Keratinocyte (primary cell): ENCODE results near the gene SLC25A21. TPM values are rescaled to one million over a fixed set of nuclear protein-coding genes. Genes with fewer than 3 reads are reported as not detected.

Experiments
- DNase-seq: peaks from one replicate; pipeline ENCODE4 v3.0.0-alpha.2; 2011; ENCODE audit warnings: low read depth, missing footprints, low spot score
- FAIRE-seq: peaks from 2 replicates; lab custom pipeline; 2011; peaks lifted over from hg19 to GRCh38; lab: Jason Lieb, UNC
- H2AFZ ChIP-seq: 2 replicates; pipeline ENCODE4 v1.6.0; 2012; ENCODE audit warnings: low read length, control low read depth, inconsistent platforms; ENCODE audit not compliant: control insufficient read depth
- H3K27ac ChIP-seq: 2 replicates; pipeline ENCODE4 v1.5.1; 2011; ENCODE audit warnings: low read length; ENCODE audit not compliant: control insufficient read depth, insufficient read depth
- H3K27me3 ChIP-seq: 3 replicates; pipeline ENCODE4 v1.6.0; 2011; ENCODE audit warnings: low read length; ENCODE audit not compliant: control insufficient read depth, insufficient read depth; ENCODE audit errors: extremely low read depth
- H3K36me3 ChIP-seq, 2 experiments: 2 replicates in 1 of 2; 3 replicates in 1 of 2; pipeline ENCODE4 v1.5.1; 2011; ENCODE audit warnings: low read length in 2 of 2, mild to moderate bottlenecking in 1 of 2; ENCODE audit not compliant: control insufficient read depth in 2 of 2, insufficient read depth in 2 of 2; ENCODE audit errors: extremely low read depth in 1 of 2
- H3K4me1 ChIP-seq: 3 replicates; pipeline ENCODE4 v1.5.1; 2011; ENCODE audit warnings: low read length; ENCODE audit not compliant: control insufficient read depth, insufficient read depth; ENCODE audit errors: extremely low read depth
- H3K4me2 ChIP-seq: 3 replicates; pipeline ENCODE4 v1.6.0; 2011; ENCODE audit warnings: low read depth, low read length; ENCODE audit not compliant: control insufficient read depth, insufficient read depth; ENCODE audit errors: extremely low read depth
- H3K4me3 ChIP-seq, 3 experiments: fragments of 200-600 bp in 1 of 3; sonication (generic) in 1 of 3; 2 replicates in 2 of 3; 3 replicates in 1 of 3; pipeline ENCODE4 v1.5.1; 2011 to 2016; ENCODE audit warnings: low read length in 3 of 3, mild to moderate bottlenecking in 3 of 3, control low read depth in 2 of 3, inconsistent platforms in 1 of 3, low read depth in 1 of 3, mixed read lengths in 1 of 3, mixed run types in 1 of 3, moderate library complexity in 1 of 3; ENCODE audit not compliant: control insufficient read depth in 2 of 3, insufficient read depth in 2 of 3; ENCODE audit errors: extremely low read depth in 1 of 3
- H3K79me2 ChIP-seq: 2 replicates; pipeline ENCODE4 v1.6.0; 2012; ENCODE audit warnings: low read length; ENCODE audit not compliant: control insufficient read depth, insufficient read depth
- H3K9ac ChIP-seq: 3 replicates; pipeline ENCODE4 v1.6.0; 2011; ENCODE audit warnings: low read length; ENCODE audit not compliant: control insufficient read depth, insufficient read depth; ENCODE audit errors: extremely low read depth
- H3K9me1 ChIP-seq: 3 replicates; pipeline ENCODE4 v1.6.0; 2011; ENCODE audit warnings: low read length; ENCODE audit not compliant: control insufficient read depth, insufficient read depth; ENCODE audit errors: extremely low read depth
- H3K9me3 ChIP-seq: 2 replicates; pipeline ENCODE4 v1.5.1; 2012; ENCODE audit warnings: low read depth, low read length; ENCODE audit not compliant: control insufficient read depth
- H4K20me1 ChIP-seq: 3 replicates; pipeline ENCODE4 v1.6.0; 2011; ENCODE audit warnings: low read length; ENCODE audit not compliant: control insufficient read depth, insufficient read depth; ENCODE audit errors: extremely low read depth
- CTCF ChIP-seq, 3 experiments: IDR thresholded peaks in 1 of 3; conservative IDR thresholded peaks in 1 of 3; optimal IDR thresholded peaks in 1 of 3; 2 replicates in 2 of 3; 3 replicates in 1 of 3; pipeline versions ENCODE3 to v1.5.1; 2011; ENCODE audit warnings: low read length in 3 of 3, mild to moderate bottlenecking in 3 of 3, moderate library complexity in 2 of 3, control low read depth in 1 of 3, inconsistent platforms in 1 of 3; ENCODE audit not compliant: insufficient read depth in 2 of 3; ENCODE audit errors: extremely low read depth in 1 of 3
- EZH2 ChIP-seq: IDR thresholded peaks from one replicate; pipeline ENCODE4 v1.6.1; 2012; ENCODE audit warnings: inconsistent platforms, mild to moderate bottlenecking, low read length, moderate library complexity
- dilution Hi-C: fragments of 300-500 bp; cut with MboI; formaldehyde crosslinking; loops from one replicate; pipeline ENCODE4 v1.7.0; 2020; ENCODE audit warnings: low sequenced_read_pairs; ENCODE audit not compliant: extremely low pct_ligation_motif_present
- polyA plus RNA-seq, 5 experiments: library from polyadenylated mRNA; depleted of rRNA in 3 of 5; stranded (reverse) in 3 of 5; stranded (forward) in 1 of 5; unstranded in 1 of 5; fragments of >200 nt; gene quantifications; 1 replicate in 1 of 5; 2 replicates in 3 of 5; 3 replicates in 1 of 5; pipeline versions ENCODE4 v1.2.1 to v1.2.3, GENCODE V29; 2011 to 2012; ENCODE audit warnings: missing spikeins in 2 of 5, low read depth in 1 of 5, low replicate concordance in 1 of 5

SLC25A21 gene
- polyA plus RNA-seq, 1 donor (not counting 4 experiments of a cell fraction or from before 2014, with no cell fraction given), result 0.66 TPM

- H3K36me3 ChIP-seq, result no peaks in the 10 kb centered on the region
- no peak overlapping the region for H3K27ac ChIP-seq
- no peaks in the 10 kb centered on the region for H4K20me1 ChIP-seq
- H3K9me3 ChIP-seq, result no peaks in the 10 kb centered on the region
- no peaks in the 10 kb centered on the region for H3K79me2 ChIP-seq
- no peak overlapping the region for H3K4me3 ChIP-seq
- no peaks in the 10 kb centered on the region for H3K27me3 ChIP-seq
- H3K9ac ChIP-seq, result no peak overlapping the region
- FAIRE-seq (no peak), DNase-seq (no peak)
- H3K4me2 ChIP-seq, result no peak overlapping the region
- H3K9me1 ChIP-seq, result no peaks in the 10 kb centered on the region
- dilution Hi-C loops, result no loop called here
- TF ChIP-seq EZH2 (no peak), CTCF (optimal IDR thresholded peaks at IDR 0.05 in 1 of 3, IDR thresholded peaks at IDR 0.05 in 1 of 3, conservative IDR thresholded peaks at IDR 0.05 in 1 of 3; ENCODE audit: extremely low read depth in 1 of 3, insufficient read depth in 2 of 3, low read length in 3 of 3) (no peak)
- H2AFZ ChIP-seq, result no peak overlapping the region
- no peaks in the 10 kb centered on the region for H3K4me1 ChIP-seq
Measured at GRCh38 chr14:37142835-37143401, 29.5 kb downstream of the SLC25A21 start.

GRCh38 chr14:37140176-37140575 lies 32.2 kb downstream of the SLC25A21 start:
- Histone ChIP-seq H3K79me2 (no peaks in the 10 kb centered on the region), H3K27me3 (no peaks in the 10 kb centered on the region), H3K27ac (no peak overlapping the region), H4K20me1 (no peaks in the 10 kb centered on the region), H3K36me3 (no peaks in the 10 kb centered on the region), H3K4me3 (no peak overlapping the region), H3K4me2 (no peak overlapping the region), H3K9ac (no peak overlapping the region), H3K4me1 (no peaks in the 10 kb centered on the region), H3K9me3 (no peaks in the 10 kb centered on the region), H2AFZ (no peak overlapping the region), H3K9me1 (no peaks in the 10 kb centered on the region)
- FAIRE-seq (no peak), DNase-seq (no peak)
- dilution Hi-C loops, result no loop called here
- TF ChIP-seq EZH2 (no peak), CTCF (optimal IDR thresholded peaks at IDR 0.05 in 1 of 3, IDR thresholded peaks at IDR 0.05 in 1 of 3, conservative IDR thresholded peaks at IDR 0.05 in 1 of 3; ENCODE audit: extremely low read depth in 1 of 3, insufficient read depth in 2 of 3, low read length in 3 of 3) (no peak)
